PC-9 (cell line): ENCODE data around the gene UBAP2L. TPM values are rescaled to one million over a fixed set of nuclear protein-coding genes. Genes with fewer than 3 reads are reported as not detected.

Source experiments
- BruUV-seq: library from RNA; stranded (reverse); fragments of 400-500 nt; replicated peaks from 2 replicates; lab custom pipeline; 2021; lab: Mats Ljungman, UMichigan
- CTCF ChIA-PET: fragments of 300-600 bp; sonication (Branson Sonifier 250); formaldehyde crosslinking; loops from one replicate; lab custom pipeline; 2022; ENCODE audit warnings: antibody characterized with exemption; lab: Charles Lee
- POLR2A ChIA-PET: fragments of 300-600 bp; sonication (Branson Sonifier 250); formaldehyde crosslinking; loops from one replicate; lab custom pipeline; 2022; ENCODE audit warnings: antibody characterized with exemption; ENCODE audit not compliant: unreplicated experiment; lab: Charles Lee
- DNase-seq, 2 experiments: peaks; one replicate each; pipeline versions ENCODE4 v3.0.0 to v3.0.0-alpha.2; 2015 to 2022; ENCODE audit warnings: mixed read lengths in 1 of 2
- H2AFZ ChIP-seq: fragments of 200-600 bp; sonication (generic); 2 replicates; pipeline ENCODE4 v1.8.1; 2017; ENCODE audit warnings: antibody characterized with exemption
- H3F3A ChIP-seq: fragments of 200-600 bp; sonication (generic); 2 replicates; pipeline ENCODE4 v1.8.1; 2017; ENCODE audit warnings: antibody characterized with exemption, mild to moderate bottlenecking, low read depth; ENCODE audit not compliant: insufficient read depth
- H3K27ac ChIP-seq: fragments of 200-600 bp; sonication (generic); 2 replicates; pipeline ENCODE4 v1.6.1; 2016; ENCODE audit warnings: mixed run types
- H3K27me3 ChIP-seq: fragments of 200-600 bp; sonication (generic); 2 replicates; pipeline ENCODE4 v1.6.1; 2016; ENCODE audit warnings: low read depth, mixed run types; ENCODE audit not compliant: insufficient read depth
- H3K36me3 ChIP-seq: fragments of 200-600 bp; sonication (generic); 2 replicates; pipeline ENCODE4 v1.6.1; 2016; ENCODE audit warnings: low read depth, mixed run types
- H3K4me1 ChIP-seq: fragments of 200-600 bp; sonication (generic); replicated peaks from 2 replicates; pipeline ENCODE4 v1.6.1; 2016; ENCODE audit warnings: mixed run types; ENCODE audit not compliant: insufficient read depth
- H3K4me2 ChIP-seq: fragments of 200-600 bp; sonication (generic); 2 replicates; pipeline ENCODE4 v1.6.1; 2017; ENCODE audit warnings: mixed run types
- H3K4me3 ChIP-seq: fragments of 200-600 bp; sonication (generic); 2 replicates; pipeline ENCODE4 v1.6.1; 2016; ENCODE audit warnings: mixed run types
- H3K79me2 ChIP-seq: fragments of 200-600 bp; sonication (generic); 2 replicates; pipeline ENCODE4 v1.6.1; 2017; ENCODE audit warnings: low read depth, mixed run types
- H3K9me2 ChIP-seq: fragments of 200-600 bp; sonication (generic); 2 replicates; pipeline ENCODE4 v1.8.1; 2017; ENCODE audit warnings: mild to moderate bottlenecking; ENCODE audit not compliant: insufficient read depth
- H3K9me3 ChIP-seq: fragments of 200-600 bp; sonication (generic); 2 replicates; pipeline ENCODE4 v1.8.1; 2016; ENCODE audit warnings: low read depth; ENCODE audit not compliant: insufficient read depth
- H4K20me1 ChIP-seq: fragments of 200-600 bp; sonication (generic); 2 replicates; pipeline ENCODE4 v1.8.1; 2017; ENCODE audit not compliant: insufficient read depth
- CTCF ChIP-seq: fragments of 200-600 bp; sonication (generic); conservative IDR thresholded peaks from 2 replicates; pipeline ENCODE4 v1.6.1; 2017; ENCODE audit warnings: mixed run types, antibody characterized with exemption, mild to moderate bottlenecking, moderate library complexity
- EZH2 ChIP-seq: fragments of 200-600 bp; sonication (generic); IDR thresholded peaks from 2 replicates; pipeline ENCODE4 v1.8.0; 2017; ENCODE audit warnings: antibody characterized with exemption, low read depth
- intact Hi-C: fragments of 100-400 bp; cut with micrococcal nuclease; formaldehyde crosslinking; loops from one replicate; pipeline ENCODE4 v1.10.0; 2022; ENCODE audit not compliant: unreplicated experiment
- total RNA-seq: library from RNA; stranded (reverse); gene quantifications from 2 replicates; pipeline ENCODE4 v1.2.3, GENCODE V29; 2021

Gene UBAP2L
- total RNA-seq, 1 experiment from 2014 or later = 157 TPM

DNA sequence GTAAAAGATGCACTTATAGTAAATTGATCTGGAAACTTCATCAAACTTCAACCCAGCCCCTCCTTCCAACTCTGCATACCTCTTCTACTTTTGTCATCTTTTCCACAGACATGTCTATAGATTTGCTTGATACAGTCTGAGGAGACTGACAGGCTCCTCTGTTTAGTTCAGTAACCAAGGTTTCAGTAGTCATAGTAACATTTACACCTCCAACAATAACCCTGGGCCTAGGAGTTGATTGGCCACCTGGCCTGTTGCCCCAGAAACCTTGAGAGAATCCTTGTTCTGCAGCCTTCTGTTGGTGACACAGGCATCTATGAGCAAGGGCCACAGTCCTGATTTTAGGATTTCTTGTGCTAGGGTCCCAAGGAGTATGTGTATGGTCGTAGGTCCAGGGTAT lies 14.6 kb upstream of the UBAP2L start, which contains the start of gene CFAP141:
Gene CFAP141, minus strand, starts transcription at position 138 of the 400 bp plus-strand sequence. Its CDS starts 26 bp downstream, at position 112.
- H3F3A ChIP-seq = peaks cover 35% of the 10 kb centered on the region; the same call in 1 of the 2 replicates
- H3K9me3 ChIP-seq = no peaks in the 10 kb centered on the region
- H3K4me3 ChIP-seq = no peak within 1 kb of the TSS
- no peak within 1 kb of the TSS for H3K4me2 ChIP-seq
- no peaks in the 10 kb centered on the region for H3K9me2 ChIP-seq
- intact Hi-C loops = no loop called here
- ChIA-PET POLR2A (no interaction called here), CTCF (no interaction called here)
- peak in 1 of 2 experiments; percentile 57 for DNase-seq
- no TSS peak for BruUV-seq
- H2AFZ ChIP-seq = no peak within 1 kb of the TSS
- H3K79me2 ChIP-seq = no peaks in the 10 kb centered on the region
- H4K20me1 ChIP-seq = peaks cover 3% of the 10 kb centered on the region
- no peaks in the 10 kb centered on the region for H3K36me3 ChIP-seq
- H3K4me1 ChIP-seq = no peaks in the 10 kb centered on the region
- no peak within 1 kb of the TSS for H3K27ac ChIP-seq
- no peak for TF ChIP-seq EZH2
- TF ChIP-seq CTCF = no peak
- no peaks in the 10 kb centered on the region for H3K27me3 ChIP-seq

- CTCF ChIA-PET = interaction anchor here (0.6 kb wide), 1 partner anchor 498 kb away, joined by 13 read pairs; no protein-coding TSS in a partner anchor
- no peaks in the 10 kb centered on the region for H3K9me2 ChIP-seq
- TF ChIP-seq CTCF = no peak
- TF ChIP-seq EZH2 = no peak
- H3K79me2 ChIP-seq = no peaks in the 10 kb centered on the region
- H4K20me1 ChIP-seq = peaks cover 3% of the 10 kb centered on the region
- no peaks in the 10 kb centered on the region for H3K27me3 ChIP-seq
- peaks cover 41% of the 10 kb centered on the region for H3F3A ChIP-seq
- no peak overlapping the region for H2AFZ ChIP-seq
- H3K4me3 ChIP-seq = no peak overlapping the region
- H3K4me2 ChIP-seq = no peak overlapping the region
- 0 out of 2 replicates have a peak, but pooled peaks cover 3% of the 10 kb centered on the region for H3K36me3 ChIP-seq
- DNase-seq = no peak
- POLR2A ChIA-PET = interaction anchor here (0.7 kb wide), 2 partner anchors 14 to 423 kb away, joined by 6 to 8 read pairs; no protein-coding TSS in a partner anchor
- H3K9me3 ChIP-seq = no peaks in the 10 kb centered on the region
- no TSS peak for BruUV-seq
- intact Hi-C loops = no loop called here
- H3K27ac ChIP-seq = no peak overlapping the region
- H3K4me1 ChIP-seq = no peaks in the 10 kb centered on the region
These were observed 13.5 kb upstream of the UBAP2L start for GRCh38 chr1:154207262-154207661.

DNA sequence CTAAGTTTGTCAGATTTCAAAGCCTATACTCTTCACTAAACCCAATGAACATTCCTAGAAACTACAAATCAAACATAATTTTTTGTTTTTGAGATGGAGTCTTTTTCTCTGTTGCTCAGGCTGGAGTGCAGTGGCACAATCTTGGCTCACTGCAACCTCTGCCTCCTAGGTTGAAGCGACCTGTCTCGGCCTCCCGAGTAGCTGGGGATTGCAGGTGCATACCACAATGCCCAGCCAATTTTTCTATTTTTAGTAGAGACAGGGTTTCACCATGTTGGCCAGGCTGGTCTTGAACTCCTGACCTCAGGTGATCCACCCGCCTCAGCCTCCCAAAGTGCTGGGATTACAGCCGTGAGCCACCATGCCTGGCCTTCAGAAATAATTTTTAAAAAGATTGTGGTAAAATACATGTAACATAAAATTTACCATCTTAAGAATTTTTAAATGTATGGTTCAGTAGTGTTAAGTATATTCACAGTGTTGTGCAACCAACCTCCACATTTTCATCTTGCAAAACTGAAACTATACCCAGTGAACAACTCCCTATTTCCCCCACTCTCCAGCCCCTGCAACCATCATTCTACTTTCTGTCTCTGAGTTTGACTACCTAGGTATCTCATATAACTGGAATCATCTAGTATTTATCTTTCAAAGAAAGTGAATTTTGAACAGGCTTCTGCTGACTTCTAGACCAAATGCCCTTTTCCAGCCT lies 11.9 kb upstream of the UBAP2L start:
- intact Hi-C loops = no loop called here
- Histone ChIP-seq H3K79me2 (0 out of 2 replicates have a peak, but pooled peaks cover under 1% of the 10 kb centered on the region), H3K36me3 (peaks cover 17% of the 10 kb centered on the region), H4K20me1 (peaks cover 9% of the 10 kb centered on the region), H3K4me3 (no peak overlapping the region), H3K9me3 (no peaks in the 10 kb centered on the region), H3K27me3 (no peaks in the 10 kb centered on the region), H3K4me2 (no peak overlapping the region), H3K4me1 (no peaks in the 10 kb centered on the region), H2AFZ (no peak overlapping the region), H3F3A (peaks cover 41% of the 10 kb centered on the region), H3K27ac (no peak overlapping the region), H3K9me2 (no peaks in the 10 kb centered on the region)
- ChIA-PET CTCF (no interaction called here), POLR2A (interaction anchor here (0.7 kb wide), 1 partner anchor 252 kb away, joined by 6 read pairs; no protein-coding TSS in a partner anchor)
- TF ChIP-seq EZH2 (no peak), CTCF (no peak)
- no peak for DNase-seq
- BruUV-seq = no TSS peak
